HG03108 (cell line): ENCODE results near the gene MROH9.

Experiments used
- ATAC-seq: cut with Tn5 transposase; IDR thresholded peaks from one replicate; pipeline ENCODE4 v1.9.1; 2021; ENCODE audit warnings: moderate library complexity; ENCODE audit not compliant: unreplicated experiment

Gene MROH9

DNA sequence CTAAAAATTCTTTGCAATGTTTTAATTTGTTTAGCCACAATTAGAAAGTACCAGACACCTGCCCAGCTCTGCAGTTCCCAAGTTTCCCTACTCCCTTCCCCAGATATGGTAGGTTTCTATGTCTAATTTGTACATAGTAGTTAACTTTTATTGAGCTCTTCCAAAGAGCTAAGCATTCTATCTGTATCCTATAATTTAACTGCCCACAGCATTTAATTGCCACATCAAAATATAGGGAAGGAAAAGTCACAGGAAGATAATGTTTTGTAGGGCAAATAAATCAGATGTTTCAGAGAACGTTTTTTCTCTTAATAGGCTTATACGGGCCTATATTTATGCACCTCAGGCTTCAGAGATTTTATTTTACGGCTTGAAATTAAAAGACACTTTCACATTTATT lies 139.7 kb downstream of the MROH9 start:
- ATAC-seq, result no peak

DNA sequence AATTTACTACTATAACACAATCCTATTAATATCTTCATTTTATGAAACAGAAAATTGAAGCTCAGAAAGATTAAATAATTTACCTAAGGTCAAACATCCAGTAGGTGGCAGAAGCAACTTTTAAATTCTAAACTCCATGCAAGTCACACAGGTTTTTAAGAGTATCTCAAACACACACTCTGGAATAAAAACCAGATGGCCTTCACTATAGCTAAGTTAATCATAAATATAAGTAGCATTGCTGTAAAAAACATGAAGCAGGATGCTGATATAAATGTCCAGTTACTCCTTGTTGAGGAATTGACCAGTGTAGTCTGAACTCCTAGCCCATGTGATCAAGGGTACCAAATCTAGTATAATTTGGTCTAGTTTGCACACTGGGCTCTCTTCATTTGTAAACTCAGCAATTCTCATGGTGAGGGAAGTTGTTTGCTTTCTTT lies 146.0 kb downstream of the MROH9 start:
- no peak for ATAC-seq

DNA sequence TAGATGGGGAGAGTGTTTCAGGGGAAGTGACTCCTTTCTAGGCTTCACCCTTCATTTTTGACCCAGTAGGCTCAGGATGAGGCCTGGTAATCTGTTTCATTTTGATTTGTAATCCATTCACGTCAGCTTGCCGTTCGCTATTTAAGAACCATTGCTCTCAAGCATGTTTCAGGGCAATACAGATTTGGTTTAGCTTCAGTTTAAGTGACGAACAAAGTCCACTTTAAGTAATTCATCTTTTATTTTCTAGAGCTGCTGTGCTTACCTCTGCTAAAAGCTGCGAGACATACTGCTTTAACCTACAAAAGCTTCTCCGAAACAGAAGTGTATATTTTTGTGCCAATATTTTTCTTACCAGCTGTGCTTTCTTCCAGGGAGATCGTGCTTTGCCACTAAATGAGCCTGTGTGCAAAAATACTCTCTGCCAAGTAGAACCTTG lies 146.4 kb downstream of the MROH9 start:
- no peak for ATAC-seq

DNA sequence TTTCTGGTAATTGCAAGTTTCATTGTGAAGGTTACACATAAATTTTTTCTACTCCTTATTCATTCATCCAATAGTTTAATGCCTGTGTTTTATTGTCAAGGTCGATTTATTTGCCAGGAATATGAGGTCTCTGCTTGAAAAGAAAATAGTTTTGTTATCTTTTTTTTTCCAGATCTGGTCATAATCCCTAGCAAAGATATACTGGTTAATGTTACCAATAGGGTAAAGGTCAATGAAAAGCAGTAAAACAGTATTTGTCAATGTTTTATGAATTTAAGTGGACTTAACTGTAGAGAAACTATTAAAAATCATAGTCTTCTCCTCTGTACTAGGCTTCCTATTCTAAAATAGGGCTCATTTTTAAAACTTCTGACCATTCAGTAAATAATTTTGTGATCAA lies 147.3 kb downstream of the MROH9 start:
- ATAC-seq, result no peak

DNA sequence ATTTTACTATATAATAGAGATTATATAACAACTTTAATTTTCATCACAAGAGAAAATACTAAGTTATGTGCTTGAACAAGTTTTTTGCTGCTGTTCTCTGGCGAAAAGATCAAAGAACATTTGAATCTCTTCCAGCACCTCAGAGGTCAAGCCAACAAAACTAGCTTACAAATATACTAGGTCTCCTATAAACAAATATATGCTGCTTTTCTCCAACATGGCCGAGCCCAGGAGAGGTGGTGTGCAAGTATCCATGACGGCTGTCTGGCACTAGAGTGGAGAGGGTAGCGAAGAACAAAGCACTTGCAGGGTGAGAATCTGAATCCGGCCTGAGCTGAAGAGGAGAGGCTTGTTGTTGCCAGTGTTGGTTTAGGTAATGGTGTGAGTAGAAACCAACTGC lies 147.9 kb downstream of the MROH9 start:
- ATAC-seq, result no peak

DNA sequence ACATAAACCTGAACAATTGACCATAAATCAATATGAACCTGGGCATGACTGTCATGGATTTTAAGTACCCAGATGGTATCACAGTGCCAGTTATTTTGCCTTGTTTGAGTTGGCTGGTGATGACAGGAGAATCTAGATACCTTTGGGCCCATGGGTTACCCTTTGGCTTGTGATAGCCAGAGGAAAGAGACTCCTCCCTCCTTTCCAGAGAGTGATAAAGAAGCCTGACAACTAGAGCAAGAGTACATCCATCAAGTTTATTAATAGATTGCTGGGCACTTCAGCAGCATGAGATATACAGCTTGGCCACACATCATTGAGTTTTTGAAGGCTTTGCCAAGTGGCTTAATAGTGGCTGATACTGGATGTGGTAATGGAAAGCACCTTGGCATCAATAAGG lies 148.8 kb downstream of the MROH9 start:
- ATAC-seq, result no peak

DNA sequence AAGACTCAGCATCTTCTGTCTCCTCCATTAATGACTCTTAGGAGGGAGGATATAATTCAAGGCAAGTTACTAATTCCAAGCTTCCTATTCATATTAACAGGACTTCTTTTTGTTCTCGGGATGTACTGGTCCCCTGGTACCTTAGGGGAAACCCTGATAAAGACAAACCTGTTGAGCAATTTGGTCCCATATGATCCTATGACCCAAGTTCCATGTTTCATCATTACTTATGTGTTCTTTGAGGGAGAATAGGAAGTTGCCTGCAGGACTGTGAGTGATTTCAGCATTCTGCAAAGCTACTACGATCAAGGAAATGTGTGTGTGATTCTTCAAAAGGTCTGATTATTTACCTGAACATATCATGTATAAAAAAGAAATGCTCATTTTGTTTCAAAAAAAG lies 149.5 kb downstream of the MROH9 start:
- no peak for ATAC-seq

DNA sequence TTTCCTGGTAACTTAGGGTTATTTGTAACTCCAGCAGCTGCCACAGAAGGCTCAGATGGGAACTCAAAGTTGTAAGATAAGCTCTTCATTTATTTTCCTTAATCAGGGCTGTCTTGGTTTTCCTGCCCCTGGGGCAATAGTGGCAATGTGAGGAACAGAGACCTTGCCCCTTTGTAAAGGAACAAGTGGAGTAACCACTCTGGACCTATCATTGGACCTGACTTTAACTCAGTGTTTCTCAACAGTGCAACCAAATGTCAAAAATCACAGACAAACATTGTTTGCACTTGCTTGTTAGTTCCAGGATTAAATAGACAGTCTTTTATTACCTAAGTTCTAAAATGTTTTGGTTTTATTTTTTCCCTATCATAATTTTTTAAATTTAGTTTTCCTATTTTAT lies 152.6 kb downstream of the MROH9 start:
- no peak for ATAC-seq

DNA sequence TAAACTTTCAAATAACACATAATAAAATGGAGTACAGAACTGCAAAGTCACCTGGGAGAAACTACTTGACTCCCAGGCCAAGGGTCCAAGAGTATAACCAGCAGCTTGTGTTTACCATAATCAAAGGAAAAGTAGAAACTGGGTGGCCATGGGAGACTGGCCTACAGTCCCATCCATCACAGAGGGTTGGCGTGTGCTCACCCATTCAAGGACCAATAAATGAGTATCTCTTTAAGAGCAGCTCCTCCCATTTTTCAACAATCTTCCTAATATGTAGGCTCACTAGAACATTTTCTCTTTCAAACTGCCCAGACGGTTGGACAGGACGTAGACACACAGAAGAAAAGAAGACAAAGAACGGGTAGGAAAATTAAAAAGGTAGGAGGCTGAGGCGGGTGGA lies 155.3 kb downstream of the MROH9 start, which contains the start of gene FMO3:
TSS of gene FMO3 (plus strand) at position 302 of the 400 bp plus-strand sequence. CDS start 1,754 bp downstream, outside the sequence.
- no peak for ATAC-seq

DNA sequence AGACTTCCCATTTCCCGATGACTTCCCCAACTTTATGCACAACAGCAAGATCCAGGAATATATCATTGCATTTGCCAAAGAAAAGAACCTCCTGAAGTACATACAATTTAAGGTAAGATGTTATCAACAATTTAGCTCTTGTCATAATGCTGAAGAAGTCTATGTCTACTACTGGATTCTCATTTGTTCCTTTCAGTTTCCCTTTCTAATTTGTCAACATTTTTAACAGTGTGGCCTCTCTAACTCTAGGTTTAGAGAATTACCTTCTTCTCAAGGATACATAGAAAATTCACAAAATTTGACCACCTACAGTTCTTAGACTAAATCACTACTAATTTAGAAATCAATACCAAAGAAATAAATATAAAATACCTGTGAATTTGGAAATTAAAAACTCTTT lies 168.5 kb downstream of the MROH9 start:
- ATAC-seq, result no peak

DNA sequence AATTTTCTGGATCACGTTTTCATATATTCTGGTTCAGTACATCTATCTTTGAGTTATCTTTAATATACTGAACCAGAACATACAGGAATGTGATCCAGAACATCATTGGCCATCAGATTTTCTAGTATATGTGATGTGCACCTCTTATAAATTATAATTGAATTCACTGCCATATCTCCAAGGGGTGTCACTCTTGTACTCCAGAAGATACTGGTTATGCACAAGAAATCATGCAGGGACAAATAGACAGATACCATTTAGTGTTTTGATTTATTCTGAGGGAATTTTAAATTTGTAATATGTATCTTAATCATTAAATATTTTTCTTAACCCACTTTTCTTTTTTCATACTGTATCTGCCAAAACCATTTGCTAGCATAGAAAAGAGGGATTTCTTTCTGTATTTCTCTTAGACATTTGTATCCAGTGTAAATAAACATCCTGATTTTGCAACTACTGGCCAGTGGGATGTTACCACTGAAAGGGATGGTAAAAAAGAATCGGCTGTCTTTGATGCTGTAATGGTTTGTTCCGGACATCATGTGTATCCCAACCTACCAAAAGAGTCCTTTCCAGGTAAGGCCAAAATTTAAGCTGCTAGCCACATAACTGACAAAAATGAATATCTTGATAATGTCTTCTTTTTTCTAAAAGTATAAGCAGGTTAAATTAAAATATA lies 172.1 kb downstream of the MROH9 start:
- no peak for ATAC-seq

DNA sequence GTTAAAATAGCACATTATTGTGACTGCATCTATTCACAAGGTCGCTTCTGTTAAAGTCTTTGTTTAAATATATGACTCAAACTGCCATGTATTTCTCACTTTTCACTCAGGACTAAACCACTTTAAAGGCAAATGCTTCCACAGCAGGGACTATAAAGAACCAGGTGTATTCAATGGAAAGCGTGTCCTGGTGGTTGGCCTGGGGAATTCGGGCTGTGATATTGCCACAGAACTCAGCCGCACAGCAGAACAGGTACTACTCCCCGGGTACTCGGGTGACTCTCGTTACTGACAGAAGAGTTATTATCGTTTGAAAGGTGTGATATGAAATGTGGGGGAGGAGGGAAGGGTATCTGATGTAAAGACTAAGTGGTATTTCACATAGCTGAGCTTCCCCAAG lies 172.6 kb downstream of the MROH9 start:
- no peak for ATAC-seq

DNA sequence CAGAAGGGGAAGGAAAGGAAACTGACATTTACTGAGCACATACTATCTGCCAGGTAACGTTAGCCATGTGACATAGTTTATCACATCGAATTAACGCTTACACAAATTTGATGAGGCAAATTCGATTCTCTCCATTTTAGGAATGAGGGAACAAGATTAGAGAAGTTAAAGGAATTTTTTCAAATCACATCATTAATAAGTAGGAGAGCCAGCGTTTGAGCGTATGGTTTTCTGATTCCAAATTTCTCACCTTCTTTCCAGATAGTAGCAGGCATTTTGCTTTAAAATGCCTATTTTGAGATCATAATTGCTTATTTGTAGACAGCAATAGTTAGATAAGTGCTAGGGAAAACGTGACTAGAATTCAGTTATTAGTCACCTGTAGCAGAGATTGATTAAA lies 174.6 kb downstream of the MROH9 start:
- no peak for ATAC-seq

DNA sequence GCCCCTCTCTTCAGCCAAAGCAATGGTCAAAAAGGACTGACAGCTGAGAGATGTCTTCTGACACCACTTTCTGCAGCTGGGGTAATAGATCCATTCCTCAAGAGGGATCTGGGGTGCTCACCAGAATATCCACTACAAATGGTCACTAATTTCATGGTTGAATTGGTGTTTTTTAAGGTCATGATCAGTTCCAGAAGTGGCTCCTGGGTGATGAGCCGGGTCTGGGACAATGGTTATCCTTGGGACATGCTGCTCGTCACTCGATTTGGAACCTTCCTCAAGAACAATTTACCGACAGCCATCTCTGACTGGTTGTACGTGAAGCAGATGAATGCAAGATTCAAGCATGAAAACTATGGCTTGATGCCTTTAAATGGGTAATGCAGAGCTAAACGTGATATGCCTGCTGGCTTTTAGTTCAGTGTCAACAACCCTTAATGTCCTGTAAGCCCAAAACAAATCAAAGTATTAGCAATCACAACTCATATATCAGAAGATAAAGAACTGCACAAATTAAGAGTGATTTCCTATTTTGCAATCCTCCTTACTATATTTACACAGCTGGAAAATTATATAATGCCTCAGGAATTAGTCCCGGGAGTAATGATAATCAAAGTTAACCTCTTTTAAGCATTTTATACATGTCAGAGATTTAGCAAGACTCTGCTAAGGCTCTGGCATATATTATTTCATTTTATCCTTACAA lies 175.4 kb downstream of the MROH9 start:
- ATAC-seq, result no peak

DNA sequence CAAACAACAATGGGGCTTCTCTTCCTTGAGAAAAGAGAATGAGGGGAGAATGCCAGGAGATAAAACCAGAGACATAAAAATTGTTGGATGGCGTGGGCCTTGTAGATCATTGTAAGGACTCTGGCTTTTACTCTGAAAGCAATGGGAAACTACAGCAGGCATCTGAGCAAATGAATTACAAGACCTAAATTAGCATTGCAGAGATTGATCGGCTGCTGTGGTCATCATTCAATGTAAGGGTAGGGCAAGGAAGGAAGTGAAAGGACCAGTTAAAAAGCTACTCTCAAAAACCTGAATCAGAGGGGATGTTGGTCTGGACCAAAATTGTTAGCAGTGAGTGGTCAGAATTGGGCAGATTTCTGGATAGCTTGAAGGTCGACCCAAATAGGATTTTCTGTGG lies 176.8 kb downstream of the MROH9 start:
- ATAC-seq, result no peak

DNA sequence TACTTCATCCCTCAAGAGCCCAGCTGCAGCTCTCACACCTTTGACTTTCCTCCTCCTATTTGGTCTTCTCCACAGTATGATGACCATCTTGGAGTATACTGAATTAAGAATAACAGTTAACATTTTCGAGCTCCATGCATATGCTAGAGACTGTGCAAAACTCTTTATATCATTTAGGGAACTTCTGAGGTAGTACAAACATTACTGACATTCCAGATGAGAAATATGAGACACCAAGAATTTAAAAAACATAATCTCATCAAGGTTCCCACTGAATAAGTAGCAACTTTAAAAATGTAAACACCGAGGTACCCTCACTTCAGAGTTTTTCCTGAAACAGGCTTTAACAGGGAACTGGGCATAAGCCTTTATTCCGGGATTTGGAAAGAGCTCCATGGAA lies 178.0 kb downstream of the MROH9 start:
- no peak for ATAC-seq
